ENCODE data around the gene HPSE. TPM values are rescaled to one million over a fixed set of nuclear protein-coding genes. Genes with fewer than 3 reads are reported as not detected.

HPSE gene
- total RNA-seq, 2 donors from 2014 or later = 1.4 to 6.1 TPM

GRCh38 chr4:83257811-83258210 lies 76.8 kb downstream of the HPSE start:
- Histone ChIP-seq H3K9me3 (no peaks in the 10 kb centered on the region), H3K4me3 (no peak overlapping the region), H3K36me3 (no peaks in the 10 kb centered on the region), H3K27ac (peak overlapping the region in 1 of 2 donors; percentile 9), H3K4me1 (ENCODE audit: control insufficient read depth in 1 of 2, low read depth in 2 of 2) (peaks cover 3 to 6% of the 10 kb centered on the region in 2 donors), H3K27me3 (replicated peaks; ENCODE audit: insufficient read depth) (no peaks in the 10 kb centered on the region)
- no peak for ATAC-seq (ENCODE audit: insufficient number of reproducible peaks, low FRiP score, low read depth)
- no peak for DNase-seq (ENCODE audit: low spot score)
- TF ChIP-seq CTCF (IDR thresholded peaks at IDR 0.05) = no peak

- Histone ChIP-seq H3K4me1 (ENCODE audit: control insufficient read depth in 1 of 2, low read depth in 2 of 2) (peaks cover 3 to 6% of the 10 kb centered on the region in 2 donors), H3K4me3 (no peak overlapping the region), H3K27me3 (replicated peaks; ENCODE audit: insufficient read depth) (no peaks in the 10 kb centered on the region), H3K27ac (no peak overlapping the region), H3K36me3 (no peaks in the 10 kb centered on the region), H3K9me3 (no peaks in the 10 kb centered on the region)
- TF ChIP-seq CTCF (IDR thresholded peaks at IDR 0.05) = no peak
- DNase-seq (ENCODE audit: low spot score) = no peak
- no peak for ATAC-seq (ENCODE audit: insufficient number of reproducible peaks, low FRiP score, low read depth)
Observed at GRCh38 chr4:83255584-83255983, 79.1 kb downstream of the HPSE start.

- no peak overlapping the region for H3K4me3 ChIP-seq
- H3K27me3 ChIP-seq (replicated peaks; ENCODE audit: insufficient read depth) = no peaks in the 10 kb centered on the region
- no peaks in the 10 kb centered on the region for H3K9me3 ChIP-seq
- no peak overlapping the region for H3K27ac ChIP-seq
- H3K36me3 ChIP-seq = no peaks in the 10 kb centered on the region
- ATAC-seq (ENCODE audit: insufficient number of reproducible peaks, low FRiP score, low read depth) (no peak), DNase-seq (ENCODE audit: low spot score) (no peak)
- H3K4me1 ChIP-seq (ENCODE audit: control insufficient read depth in 1 of 2, low read depth in 2 of 2) = peaks cover 3 to 6% of the 10 kb centered on the region in 2 donors
- peak; percentile 23 for TF ChIP-seq CTCF (IDR thresholded peaks at IDR 0.05)
Observed at GRCh38 chr4:83252782-83253405, 81.8 kb downstream of the HPSE start.

- ATAC-seq (ENCODE audit: insufficient number of reproducible peaks, low FRiP score, low read depth) = no peak
- Histone ChIP-seq H3K4me3 (no peak overlapping the region), H3K27me3 (replicated peaks; ENCODE audit: insufficient read depth) (no peaks in the 10 kb centered on the region), H3K4me1 (ENCODE audit: control insufficient read depth in 1 of 2, low read depth in 2 of 2) (no peaks in the 10 kb centered on the region), H3K9me3 (no peaks in the 10 kb centered on the region), H3K36me3 (no peaks in the 10 kb centered on the region), H3K27ac (no peak overlapping the region)
- TF ChIP-seq CTCF (IDR thresholded peaks at IDR 0.05) = no peak
- DNase-seq (ENCODE audit: low spot score) = no peak
Observed at GRCh38 chr4:83251447-83251830, 83.2 kb downstream of the HPSE start.

GRCh38 chr4:83250687-83251446 lies 83.8 kb downstream of the HPSE start:
- ATAC-seq (ENCODE audit: insufficient number of reproducible peaks, low FRiP score, low read depth) (no peak), DNase-seq (ENCODE audit: low spot score) (no peak)
- no peaks in the 10 kb centered on the region for H3K4me1 ChIP-seq (ENCODE audit: control insufficient read depth in 1 of 2, low read depth in 2 of 2)
- no peaks in the 10 kb centered on the region for H3K27me3 ChIP-seq (replicated peaks; ENCODE audit: insufficient read depth)
- no peak for TF ChIP-seq CTCF (IDR thresholded peaks at IDR 0.05)
- H3K36me3 ChIP-seq = no peaks in the 10 kb centered on the region
- no peak overlapping the region for H3K4me3 ChIP-seq
- H3K9me3 ChIP-seq = no peaks in the 10 kb centered on the region
- H3K27ac ChIP-seq = no peak overlapping the region

All from thoracic aorta (tissue), 2 donors.